HEK293 (cell line): ENCODE results near the gene LKAAEAR1.
"Not testable (repeated sequence)": the region's sequence is repeated elsewhere in the genome, so short reads cannot be mapped to it uniquely, and the experiment has no call there.

ENCODE experiments used
- CTCF ChIA-PET: fragments of 350-600 bp; formaldehyde crosslinking; extraction: SDS; loops from one replicate; lab custom pipeline; 2021; ENCODE audit warnings: antibody characterized with exemption; lab: Yijun Ruan, JAX
- POLR2A ChIA-PET: fragments of 300-600 bp; formaldehyde crosslinking; extraction: SDS; loops from one replicate; lab custom pipeline; 2020; ENCODE audit warnings: antibody characterized with exemption, inconsistent platforms; lab: Yijun Ruan, JAX
- H3K27ac ChIP-seq: fragments of 200-500 bp; sonication (Bioruptor generic); 2 replicates; pipeline ENCODE4 v1.5.1; 2014; ENCODE audit warnings: low read depth, low read length, control low read depth, inconsistent platforms; ENCODE audit errors: extremely low read depth
- H3K36me3 ChIP-seq, 2 experiments: fragments of 200-500 bp in 1 of 2; sonication (Bioruptor generic) in 1 of 2; 1 replicate in 1 of 2; 2 replicates in 1 of 2; pipeline ENCODE4 v1.5.1; 2014 to 2017; ENCODE audit warnings: inconsistent platforms in 2 of 2, low read length in 2 of 2; ENCODE audit not compliant: control insufficient read depth in 2 of 2, insufficient read depth in 1 of 2
- H3K4me1 ChIP-seq: fragments of 200-500 bp; sonication (Bioruptor generic); 2 replicates; pipeline ENCODE4 v1.5.1; 2014; ENCODE audit warnings: mild to moderate bottlenecking, low read length, inconsistent platforms; ENCODE audit not compliant: control insufficient read depth, insufficient read depth
- H3K4me3 ChIP-seq: 2 replicates; pipeline ENCODE4 v1.5.1; 2011; ENCODE audit warnings: low read depth, mild to moderate bottlenecking, control low read depth, low read length, moderate library complexity
- H3K9me3 ChIP-seq: fragments of 200-500 bp; sonication (Bioruptor generic); 2 replicates; pipeline ENCODE4 v1.5.1; 2014; ENCODE audit warnings: low read depth, low read length, inconsistent platforms; ENCODE audit not compliant: control insufficient read depth, insufficient read depth
- KLF8 ChIP-seq: fragments of 450-650 bp; formaldehyde crosslinking; IDR thresholded peaks from 2 replicates; pipeline ENCODE4 v1.5.1; 2016; ENCODE audit warnings: missing biosample characterization, missing genetic modification characterization
- PRDM4 ChIP-seq: fragments of 450-650 bp; formaldehyde crosslinking; IDR thresholded peaks from 2 replicates; pipeline ENCODE4 v1.5.1; 2017; ENCODE audit warnings: missing biosample characterization, missing genetic modification characterization
- RBAK ChIP-seq: fragments of 450-650 bp; formaldehyde crosslinking; IDR thresholded peaks from 2 replicates; pipeline ENCODE4 v1.5.1; 2016; ENCODE audit warnings: missing biosample characterization, missing genetic modification characterization
- SALL2 ChIP-seq: fragments of 450-650 bp; formaldehyde crosslinking; IDR thresholded peaks from 2 replicates; pipeline ENCODE4 v1.5.0; 2017; ENCODE audit warnings: missing biosample characterization, mild to moderate bottlenecking, missing genetic modification characterization, borderline replicate concordance
- ZFP69B ChIP-seq: fragments of 450-650 bp; formaldehyde crosslinking; IDR thresholded peaks from 2 replicates; pipeline ENCODE4 v1.5.1; 2016; ENCODE audit warnings: missing biosample characterization, missing genetic modification characterization
- ZNF148 ChIP-seq: fragments of 450-650 bp; formaldehyde crosslinking; IDR thresholded peaks from 2 replicates; pipeline ENCODE4 v1.5.0; 2017; ENCODE audit warnings: missing biosample characterization, missing genetic modification characterization, borderline replicate concordance
- ZNF16 ChIP-seq: fragments of 450-650 bp; formaldehyde crosslinking; IDR thresholded peaks from 2 replicates; pipeline ENCODE4 v1.5.1; 2016; ENCODE audit warnings: low read depth, missing biosample characterization, missing genetic modification characterization
- ZNF175 ChIP-seq: fragments of 450-650 bp; formaldehyde crosslinking; IDR thresholded peaks from 2 replicates; pipeline ENCODE4 v1.5.1; 2016; ENCODE audit warnings: missing biosample characterization, missing genetic modification characterization
- ZNF214 ChIP-seq: fragments of 450-650 bp; formaldehyde crosslinking; IDR thresholded peaks from 2 replicates; pipeline ENCODE4 v1.5.1; 2017; ENCODE audit warnings: missing biosample characterization, mild to moderate bottlenecking, missing genetic modification characterization, borderline replicate concordance
- ZNF221 ChIP-seq: fragments of 450-650 bp; formaldehyde crosslinking; IDR thresholded peaks from 2 replicates; pipeline ENCODE4 v1.5.1; 2017; ENCODE audit warnings: missing biosample characterization, missing genetic modification characterization, borderline replicate concordance
- ZNF629 ChIP-seq: fragments of 450-650 bp; formaldehyde crosslinking; IDR thresholded peaks from 2 replicates; pipeline ENCODE4 v1.5.1; 2017; ENCODE audit warnings: missing biosample characterization, missing genetic modification characterization
- ZNF639 ChIP-seq: fragments of 450-650 bp; formaldehyde crosslinking; IDR thresholded peaks from 2 replicates; pipeline ENCODE4 v1.5.1; 2016; ENCODE audit warnings: missing biosample characterization, missing genetic modification characterization
- ZNF658 ChIP-seq: fragments of 450-650 bp; formaldehyde crosslinking; IDR thresholded peaks from 2 replicates; pipeline ENCODE4; 2016; ENCODE audit warnings: missing biosample characterization, missing genetic modification characterization
- ZNF660 ChIP-seq: fragments of 450-650 bp; IDR thresholded peaks from 2 replicates; pipeline ENCODE4 v1.5.1; 2018; ENCODE audit warnings: missing biosample characterization, mild to moderate bottlenecking, missing genetic modification characterization
- ZNF670 ChIP-seq: fragments of 450-650 bp; formaldehyde crosslinking; IDR thresholded peaks from 2 replicates; pipeline ENCODE4 v1.5.1; 2016; ENCODE audit warnings: missing biosample characterization, missing genetic modification characterization, low read depth
- ZNF768 ChIP-seq: fragments of 450-650 bp; formaldehyde crosslinking; IDR thresholded peaks from 2 replicates; pipeline ENCODE4 v1.5.1; 2018; ENCODE audit warnings: missing biosample characterization, mild to moderate bottlenecking, missing genetic modification characterization
- ZSCAN18 ChIP-seq: fragments of 450-650 bp; formaldehyde crosslinking; IDR thresholded peaks from 2 replicates; pipeline ENCODE4 v1.5.1; 2016; ENCODE audit warnings: missing biosample characterization, missing genetic modification characterization

The LKAAEAR1 gene

GRCh38 chr20:64123517-64123916 is 39.3 kb upstream of the LKAAEAR1 start:
- H3K4me3 ChIP-seq, H3K4me1 ChIP-seq, H3K36me3 ChIP-seq, CTCF ChIA-PET, H3K9me3 ChIP-seq, POLR2A ChIA-PET, H3K27ac ChIP-seq: not testable (repeated sequence)
- TF ChIP-seq PRDM4 = peak; percentile 96

- H3K4me3 ChIP-seq, H3K9me3 ChIP-seq, POLR2A ChIA-PET, H3K27ac ChIP-seq, H3K36me3 ChIP-seq, H3K4me1 ChIP-seq: not testable (repeated sequence)
- TF ChIP-seq PRDM4 = peak; percentile 97
- CTCF ChIA-PET = interaction anchor here (0.8 to 1.6 kb wide), 2 partner anchors 23 to 38 kb away, joined by 3 to 6 read pairs; no protein-coding TSS in a partner anchor
Observed at GRCh38 chr20:64122927-64123326, 38.7 kb upstream of the LKAAEAR1 start.

GRCh38 chr20:64121586-64121985 is 37.4 kb upstream of the LKAAEAR1 start:
- Histone ChIP-seq H3K4me1 (no peaks in the 10 kb centered on the region), H3K9me3 (no peaks in the 10 kb centered on the region), H3K27ac (no peak overlapping the region), H3K36me3 (no peaks in the 10 kb centered on the region), H3K4me3 (no peak overlapping the region)
- ChIA-PET CTCF (interaction anchor here (1.1 to 3.5 kb wide), 7 partner anchors 10 to 141 kb away, joined by 3 to 35 read pairs (median 10); partner anchors contain the start of genes LKAAEAR1, PRPF6 and SAMD10), POLR2A (interaction anchor here (0.9 kb wide), 1 partner anchor 583 kb away, joined by 5 read pairs; no protein-coding TSS in a partner anchor)
- TF ChIP-seq SALL2 (tag by site-specific recombination) (no peak), ZNF16 (tag by site-specific recombination) (no peak), ZNF660 (tag by site-specific recombination) (no peak), ZSCAN18 (tag by site-specific recombination) (no peak), ZNF639 (tag by site-specific recombination) (no peak), ZNF148 (tag by site-specific recombination) (no peak), ZNF658 (tag by site-specific recombination) (no peak), ZNF629 (tag by site-specific recombination) (no peak), KLF8 (tag by site-specific recombination) (no peak), ZNF221 (no peak), RBAK (tag by site-specific recombination) (no peak), ZFP69B (tag by site-specific recombination) (no peak), ZNF214 (tag by site-specific recombination) (no peak), ZNF175 (tag by site-specific recombination) (no peak), ZNF768 (tag by site-specific recombination) (no peak), ZNF670 (tag by site-specific recombination) (no peak)
